OCI-LY7 (cell line): ENCODE measurements around the gene SRRM4.

Experiments used
- EZH2phosphoT487 ChIP-seq: fragments of 200-600 bp; sonication (generic); IDR thresholded peaks from 2 replicates; pipeline ENCODE4 v1.6.1; 2018; ENCODE audit warnings: low read depth, borderline replicate concordance, mild to moderate bottlenecking, mixed run types, antibody characterized with exemption, low read length, moderate library complexity, mixed read lengths
- TF ChIP-seq, protein P1 (sequence below): fragments of 200-600 bp; sonication (generic); conservative IDR thresholded peaks from 2 replicates; pipeline ENCODE4 v1.5.1; 2014; ENCODE audit warnings: mild to moderate bottlenecking, antibody characterized with exemption, low read length, moderate library complexity, mixed read lengths

DNA sequence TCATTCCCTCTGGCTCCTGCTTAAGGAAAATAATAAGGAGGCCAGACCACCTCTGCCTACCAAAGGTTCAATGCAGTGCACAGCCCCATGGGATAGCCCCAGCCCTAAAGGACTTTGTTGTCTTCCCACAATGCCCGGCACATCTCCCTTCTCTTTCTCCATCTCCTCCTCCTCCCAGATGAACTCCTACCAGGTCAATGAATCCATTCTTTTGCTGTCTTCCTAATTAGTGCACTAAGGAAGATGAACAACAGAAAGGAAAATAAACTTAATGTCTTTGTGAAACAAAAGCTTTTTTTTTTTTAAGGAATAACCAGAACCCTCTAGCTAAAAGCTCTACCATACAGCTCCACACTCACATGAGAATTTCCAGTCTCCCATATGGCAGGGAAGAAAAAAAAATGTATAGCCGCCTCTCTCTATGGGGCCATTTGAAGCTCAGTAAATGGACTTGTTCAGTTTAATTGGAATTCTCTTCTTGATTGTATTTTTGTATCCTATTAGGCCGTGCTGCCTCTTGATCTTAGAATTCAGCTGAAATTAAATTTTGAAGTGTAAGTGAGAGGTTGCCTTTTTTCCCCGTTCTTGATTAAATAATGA is 155.6 kb downstream of the SRRM4 start:
- TF ChIP-seq, protein P1, sequence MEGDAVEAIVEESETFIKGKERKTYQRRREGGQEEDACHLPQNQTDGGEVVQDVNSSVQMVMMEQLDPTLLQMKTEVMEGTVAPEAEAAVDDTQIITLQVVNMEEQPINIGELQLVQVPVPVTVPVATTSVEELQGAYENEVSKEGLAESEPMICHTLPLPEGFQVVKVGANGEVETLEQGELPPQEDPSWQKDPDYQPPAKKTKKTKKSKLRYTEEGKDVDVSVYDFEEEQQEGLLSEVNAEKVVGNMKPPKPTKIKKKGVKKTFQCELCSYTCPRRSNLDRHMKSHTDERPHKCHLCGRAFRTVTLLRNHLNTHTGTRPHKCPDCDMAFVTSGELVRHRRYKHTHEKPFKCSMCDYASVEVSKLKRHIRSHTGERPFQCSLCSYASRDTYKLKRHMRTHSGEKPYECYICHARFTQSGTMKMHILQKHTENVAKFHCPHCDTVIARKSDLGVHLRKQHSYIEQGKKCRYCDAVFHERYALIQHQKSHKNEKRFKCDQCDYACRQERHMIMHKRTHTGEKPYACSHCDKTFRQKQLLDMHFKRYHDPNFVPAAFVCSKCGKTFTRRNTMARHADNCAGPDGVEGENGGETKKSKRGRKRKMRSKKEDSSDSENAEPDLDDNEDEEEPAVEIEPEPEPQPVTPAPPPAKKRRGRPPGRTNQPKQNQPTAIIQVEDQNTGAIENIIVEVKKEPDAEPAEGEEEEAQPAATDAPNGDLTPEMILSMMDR: no peak
- TF ChIP-seq EZH2phosphoT487: no peak
